ENCODE results near the gene BSND. TPM values are rescaled to one million over a fixed set of nuclear protein-coding genes. Genes with fewer than 3 reads are reported as not detected.

Gene BSND
- total RNA-seq, 2 donors from 2014 or later = not detected

- H3K9ac ChIP-seq (ENCODE audit: low read depth in 2 of 2, low read length in 2 of 2) = no peak overlapping the region
- DNase-seq = no peak
- intact Hi-C loops (cut with DNase I) = no loop called here
- H3K36me3 ChIP-seq = no peaks in the 10 kb centered on the region
- H3K4me1 ChIP-seq = no peaks in the 10 kb centered on the region
- H3K9me3 ChIP-seq = no peaks in the 10 kb centered on the region
- TF ChIP-seq CTCF (IDR thresholded peaks at IDR 0.05) = no peak
- H3K27me3 ChIP-seq = no peaks in the 10 kb centered on the region
- H3K27ac ChIP-seq = no peak overlapping the region
- H3K4me3 ChIP-seq = no peak overlapping the region
These were observed 45.6 kb upstream of the BSND start for GRCh38 chr1:54952950-54953718.

GRCh38 chr1:54953846-54954245 lies 44.9 kb upstream of the BSND start:
- DNase-seq = no peak
- H3K27me3 ChIP-seq = no peaks in the 10 kb centered on the region
- TF ChIP-seq CTCF (IDR thresholded peaks at IDR 0.05) = no peak
- H3K4me1 ChIP-seq = no peaks in the 10 kb centered on the region
- no peaks in the 10 kb centered on the region for H3K9me3 ChIP-seq
- no peaks in the 10 kb centered on the region for H3K36me3 ChIP-seq
- H3K9ac ChIP-seq (ENCODE audit: low read depth in 2 of 2, low read length in 2 of 2) = no peak overlapping the region
- no peak overlapping the region for H3K27ac ChIP-seq
- no peak overlapping the region for H3K4me3 ChIP-seq
- intact Hi-C loops (cut with DNase I) = no loop called here

GRCh38 chr1:54955359-54955758 lies 43.4 kb upstream of the BSND start:
- no peaks in the 10 kb centered on the region for H3K27me3 ChIP-seq
- no peak overlapping the region for H3K9ac ChIP-seq (ENCODE audit: low read depth in 2 of 2, low read length in 2 of 2)
- H3K36me3 ChIP-seq = no peaks in the 10 kb centered on the region
- intact Hi-C loops (cut with DNase I) = no loop called here
- DNase-seq = no peak
- no peaks in the 10 kb centered on the region for H3K9me3 ChIP-seq
- no peaks in the 10 kb centered on the region for H3K4me1 ChIP-seq
- no peak overlapping the region for H3K27ac ChIP-seq
- no peak for TF ChIP-seq CTCF (IDR thresholded peaks at IDR 0.05)
- H3K4me3 ChIP-seq = no peak overlapping the region

- DNase-seq = no peak
- H3K4me3 ChIP-seq = no peak overlapping the region
- H3K27me3 ChIP-seq = no peaks in the 10 kb centered on the region
- intact Hi-C loops (cut with DNase I) = no loop called here
- no peaks in the 10 kb centered on the region for H3K9me3 ChIP-seq
- no peak for TF ChIP-seq CTCF (IDR thresholded peaks at IDR 0.05)
- H3K27ac ChIP-seq = no peak overlapping the region
- no peaks in the 10 kb centered on the region for H3K36me3 ChIP-seq
- H3K4me1 ChIP-seq = no peaks in the 10 kb centered on the region
- H3K9ac ChIP-seq (ENCODE audit: low read depth in 2 of 2, low read length in 2 of 2) = no peak overlapping the region
These were observed 42.0 kb upstream of the BSND start for GRCh38 chr1:54956726-54957125.

GRCh38 chr1:54959241-54959640 lies 39.5 kb upstream of the BSND start:
- no peaks in the 10 kb centered on the region for H3K9me3 ChIP-seq
- no peaks in the 10 kb centered on the region for H3K27me3 ChIP-seq
- H3K9ac ChIP-seq (ENCODE audit: low read depth in 2 of 2, low read length in 2 of 2) = no peak overlapping the region
- H3K36me3 ChIP-seq = no peaks in the 10 kb centered on the region
- no peak for DNase-seq
- no peaks in the 10 kb centered on the region for H3K4me1 ChIP-seq
- no peak overlapping the region for H3K27ac ChIP-seq
- intact Hi-C loops (cut with DNase I) = no loop called here
- TF ChIP-seq CTCF (IDR thresholded peaks at IDR 0.05) = no peak
- no peak overlapping the region for H3K4me3 ChIP-seq

Measured in colonic mucosa (tissue), 4 donors.